Muscle of arm (tissue), 12 donors: ENCODE results near the gene OTULINL. TPM values are rescaled to one million over a fixed set of nuclear protein-coding genes. Genes with fewer than 3 reads are reported as not detected.

ENCODE experiments used
- polyA plus RNA-seq, 12 donors: library from polyadenylated mRNA; unstranded; fragments of 120-200 nt; gene quantifications; one replicate each; pipeline ENCODE4 v1.2.1, GENCODE V29; 2013; ENCODE audit not compliant: insufficient read length in 12 of 12

Gene OTULINL
- polyA plus RNA-seq, 12 donors, result 3.6 to 15.3 (median 5.4) TPM; not detected in 1

Other genes starting within 250 kb of the OTULINL start
- gene OTULIN, start 82.9 kb downstream of the OTULINL start, polyA plus RNA-seq, result 10 to 100 TPM in 11 of 12 donors, not detected in 1; 10.7 to 20.8 (median 16.0) TPM